Measurements from ENCODE around the gene ASPG.
A peak's percentile ranks its signal among the peaks of the same experiment; 100 is the strongest.

The ASPG gene

GRCh38 chr14:104075530-104076151 lies 9.9 kb upstream of the ASPG start:
- peak; percentile 20 for DNase-seq (ENCODE audit: low spot score)

- no peak for DNase-seq (ENCODE audit: low spot score)
Measured at GRCh38 chr14:104076743-104077142, 8.8 kb upstream of the ASPG start.

- DNase-seq (ENCODE audit: low spot score), result peak; percentile 81
Measured at GRCh38 chr14:104078031-104078455, 7.5 kb upstream of the ASPG start.

GRCh38 chr14:104080376-104081260 lies 4.9 kb upstream of the ASPG start:
- no peak for DNase-seq (ENCODE audit: low spot score)

GRCh38 chr14:104081261-104081835 lies 4.2 kb upstream of the ASPG start:
- no peak for DNase-seq (ENCODE audit: low spot score)

GRCh38 chr14:104081951-104082464 lies 3.5 kb upstream of the ASPG start:
- DNase-seq (ENCODE audit: low spot score), result no peak

GRCh38 chr14:104082807-104083206 lies 2.7 kb upstream of the ASPG start:
- DNase-seq (ENCODE audit: low spot score), result no peak

- no peak for DNase-seq (ENCODE audit: low spot score)
Measured at GRCh38 chr14:104084251-104085002, 1.1 kb upstream of the ASPG start.

GRCh38 chr14:104085889-104086201 lies 345 bp downstream of the ASPG start:
- no peak for DNase-seq (ENCODE audit: low spot score)

- no peak for DNase-seq (ENCODE audit: low spot score)
Measured at GRCh38 chr14:104086210-104086660, 735 bp downstream of the ASPG start.

- DNase-seq (ENCODE audit: low spot score), result no peak
Measured at GRCh38 chr14:104086661-104087461, 1.4 kb downstream of the ASPG start.

- no peak for DNase-seq (ENCODE audit: low spot score)
Measured at GRCh38 chr14:104087505-104087904, 2.0 kb downstream of the ASPG start.

GRCh38 chr14:104087981-104088850 lies 2.7 kb downstream of the ASPG start:
- DNase-seq (ENCODE audit: low spot score), result no peak

- DNase-seq (ENCODE audit: low spot score), result no peak
Measured at GRCh38 chr14:104090071-104090748, 4.7 kb downstream of the ASPG start.

GRCh38 chr14:104091061-104091926 lies 5.8 kb downstream of the ASPG start:
- DNase-seq (ENCODE audit: low spot score), result no peak

GRCh38 chr14:104091927-104092771 lies 6.6 kb downstream of the ASPG start:
- DNase-seq (ENCODE audit: low spot score), result no peak

GRCh38 chr14:104092931-104093365 lies 7.4 kb downstream of the ASPG start:
- no peak for DNase-seq (ENCODE audit: low spot score)
